Measurements from ENCODE around the gene OR10G6.
"Not testable (repeated sequence)": the region's sequence is repeated elsewhere in the genome, so short reads cannot be mapped to it uniquely, and the experiment has no call there.

The OR10G6 gene

GRCh38 chr11:123995119-123995518 lies at the start of gene OR10G6:
OR10G6 (minus strand) TSS chr11:123995161; CDS start chr11:123995161, 0 bp downstream.
- H3K4me3 ChIP-seq (replicated peaks in 1 of 2; ENCODE audit: low read depth in 2 of 2, low read length in 2 of 2): no peak within 1 kb of the TSS
- no peak for TF ChIP-seq CTCF (IDR thresholded peaks at IDR 0.05; ENCODE audit: low read depth, low read length)
- no peak for DNase-seq (ENCODE audit: low read depth in 2 of 2)

- no peak for TF ChIP-seq CTCF (IDR thresholded peaks at IDR 0.05; ENCODE audit: low read depth, low read length)
- no peak overlapping the region for H3K4me3 ChIP-seq (replicated peaks in 1 of 2; ENCODE audit: low read depth in 2 of 2, low read length in 2 of 2)
- no peak for DNase-seq (ENCODE audit: low read depth in 2 of 2)
Measured at GRCh38 chr11:124043420-124043819, 48.5 kb upstream of the OR10G6 start.

- H3K4me3 ChIP-seq (replicated peaks in 1 of 2; ENCODE audit: low read depth in 2 of 2, low read length in 2 of 2): no peak within 1 kb of the TSS
- no peak for TF ChIP-seq CTCF (IDR thresholded peaks at IDR 0.05; ENCODE audit: low read depth, low read length)
- no peak for DNase-seq (ENCODE audit: low read depth in 2 of 2)
Measured at GRCh38 chr11:124041254-124041653, 46.3 kb upstream of the OR10G6 start, which contains the start of gene OR10G7. OR10G7 (minus strand) TSS chr11:124041325; CDS start chr11:124039001, 2,324 bp downstream.

- no peak for TF ChIP-seq CTCF (IDR thresholded peaks at IDR 0.05; ENCODE audit: low read depth, low read length)
- DNase-seq (ENCODE audit: low read depth in 2 of 2): no peak
Measured at GRCh38 chr11:124039557-124039956, 44.6 kb upstream of the OR10G6 start.

GRCh38 chr11:124036666-124037065 lies 41.7 kb upstream of the OR10G6 start:
- TF ChIP-seq CTCF (IDR thresholded peaks at IDR 0.05; ENCODE audit: low read depth, low read length): no peak
- no peak overlapping the region for H3K4me3 ChIP-seq (replicated peaks in 1 of 2; ENCODE audit: low read depth in 2 of 2, low read length in 2 of 2)
- DNase-seq (ENCODE audit: low read depth in 2 of 2): no peak

More at GRCh38 chr11:124039557-124039956, 44.6 kb upstream of the OR10G6 start:
- no peak overlapping the region for H3K4me3 ChIP-seq (replicated peaks in 1 of 2; ENCODE audit: low read depth in 2 of 2, low read length in 2 of 2)

- DNase-seq (ENCODE audit: low read depth in 2 of 2): no peak
- TF ChIP-seq CTCF (IDR thresholded peaks at IDR 0.05; ENCODE audit: low read depth, low read length): no peak
- no peak within 1 kb of the TSS for H3K4me3 ChIP-seq (replicated peaks in 1 of 2; ENCODE audit: low read depth in 2 of 2, low read length in 2 of 2)
Measured at GRCh38 chr11:124026498-124026897, 31.5 kb upstream of the OR10G6 start, which contains the start of gene OR10G8. OR10G8 (plus strand) TSS chr11:124026798; CDS start chr11:124029623, 2,825 bp downstream.

GRCh38 chr11:124015837-124016236 lies 20.9 kb upstream of the OR10G6 start:
- H3K4me3 ChIP-seq (replicated peaks in 1 of 2; ENCODE audit: low read depth in 2 of 2, low read length in 2 of 2); DNase-seq (ENCODE audit: low read depth in 2 of 2): not testable (repeated sequence)
